Embryonic facial prominence (tissue), 1 donor: Measurements from ENCODE around the gene DPF3.

Experiments used
- DNase-seq: peaks from one replicate; pipeline ENCODE4 v3.0.0-alpha.2; 2016; ENCODE audit errors: extremely low spot score

DPF3 gene

DNA sequence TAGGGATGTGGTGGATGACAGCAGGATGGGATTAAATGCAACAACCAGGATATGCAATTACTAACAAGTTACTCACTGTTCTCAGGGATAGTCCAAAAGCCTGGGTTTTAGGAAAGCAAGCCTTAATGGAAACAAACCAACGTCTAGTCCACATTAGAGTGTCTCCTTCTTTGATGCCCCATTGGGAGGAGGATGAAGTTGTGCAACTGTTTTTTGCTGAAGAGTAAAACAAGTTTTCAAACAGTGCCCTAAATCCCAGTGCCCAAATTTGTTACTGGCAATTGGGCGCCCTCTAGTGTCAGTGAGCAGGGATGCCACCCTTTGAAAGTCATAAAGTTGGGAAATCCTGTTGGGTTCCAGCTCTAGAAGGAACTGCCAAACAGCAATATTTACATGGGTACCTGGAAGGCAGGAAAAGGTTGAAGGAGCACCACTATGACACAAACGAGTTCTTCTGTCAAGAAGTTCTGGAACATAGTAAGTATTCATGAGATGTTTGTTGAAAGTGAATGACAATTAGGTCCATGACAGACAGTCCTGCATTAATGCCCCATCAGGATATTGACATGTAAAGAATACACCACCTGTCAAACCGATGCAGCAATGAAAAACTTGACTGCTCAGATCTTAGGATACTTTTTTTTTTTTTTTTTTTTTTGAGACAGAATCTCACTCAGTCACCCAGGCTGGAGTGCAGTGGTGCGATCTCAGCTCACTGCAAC, 11.1 kb upstream of the DPF3 start:
- no peak for DNase-seq

GRCh38 chr14:72904218-72904617, 10.3 kb upstream of the DPF3 start:
- DNase-seq: no peak

- DNase-seq: no peak
These were observed 9.8 kb upstream of the DPF3 start for GRCh38 chr14:72903716-72904115.

GRCh38 chr14:72902801-72903530, 9.1 kb upstream of the DPF3 start:
- no peak for DNase-seq

DNA sequence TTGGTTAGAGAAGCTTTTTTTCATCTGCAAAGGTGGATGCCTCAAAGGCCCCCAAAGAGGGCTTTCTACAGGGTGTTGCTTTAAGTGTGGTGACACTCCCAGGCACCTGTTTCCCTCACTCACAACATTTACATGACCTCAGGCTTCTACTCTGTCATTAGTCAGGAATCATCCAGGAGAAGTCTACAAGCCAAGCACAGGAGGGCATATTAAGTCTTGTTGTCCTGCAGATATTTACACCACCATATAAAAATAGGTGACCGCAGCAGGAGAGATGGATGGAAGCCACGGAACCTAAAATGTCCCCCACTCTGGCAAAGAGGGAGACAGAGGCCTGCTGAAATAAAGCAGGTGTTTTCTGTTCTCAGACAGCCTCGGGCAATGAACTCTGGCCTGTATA, 7.5 kb upstream of the DPF3 start:
- no peak for DNase-seq

DNA sequence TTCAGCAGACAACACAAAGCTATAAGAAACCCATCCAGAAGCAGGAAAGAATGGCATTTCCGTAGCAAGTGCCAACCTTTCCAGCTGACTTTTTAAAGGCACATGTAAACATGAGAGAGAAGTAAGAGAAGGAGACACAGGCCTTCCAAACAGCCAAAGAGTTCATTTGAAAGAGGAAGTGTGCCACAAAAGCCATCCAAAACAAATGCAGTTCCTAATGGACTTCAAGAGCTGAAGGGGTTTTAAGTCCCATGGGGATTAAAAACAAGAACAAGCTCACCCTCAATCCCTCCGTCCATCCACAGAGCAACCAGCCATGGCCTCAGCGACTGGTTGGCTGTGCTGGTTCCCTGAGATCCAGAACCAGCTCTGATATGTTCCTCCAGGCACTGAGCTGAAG, 4.5 kb upstream of the DPF3 start:
- no peak for DNase-seq

GRCh38 chr14:72894623-72895378, 900 bp upstream of the DPF3 start:
- no peak for DNase-seq

GRCh38 chr14:72894323-72894622, 372 bp upstream of the DPF3 start:
- DNase-seq: no peak

DNA sequence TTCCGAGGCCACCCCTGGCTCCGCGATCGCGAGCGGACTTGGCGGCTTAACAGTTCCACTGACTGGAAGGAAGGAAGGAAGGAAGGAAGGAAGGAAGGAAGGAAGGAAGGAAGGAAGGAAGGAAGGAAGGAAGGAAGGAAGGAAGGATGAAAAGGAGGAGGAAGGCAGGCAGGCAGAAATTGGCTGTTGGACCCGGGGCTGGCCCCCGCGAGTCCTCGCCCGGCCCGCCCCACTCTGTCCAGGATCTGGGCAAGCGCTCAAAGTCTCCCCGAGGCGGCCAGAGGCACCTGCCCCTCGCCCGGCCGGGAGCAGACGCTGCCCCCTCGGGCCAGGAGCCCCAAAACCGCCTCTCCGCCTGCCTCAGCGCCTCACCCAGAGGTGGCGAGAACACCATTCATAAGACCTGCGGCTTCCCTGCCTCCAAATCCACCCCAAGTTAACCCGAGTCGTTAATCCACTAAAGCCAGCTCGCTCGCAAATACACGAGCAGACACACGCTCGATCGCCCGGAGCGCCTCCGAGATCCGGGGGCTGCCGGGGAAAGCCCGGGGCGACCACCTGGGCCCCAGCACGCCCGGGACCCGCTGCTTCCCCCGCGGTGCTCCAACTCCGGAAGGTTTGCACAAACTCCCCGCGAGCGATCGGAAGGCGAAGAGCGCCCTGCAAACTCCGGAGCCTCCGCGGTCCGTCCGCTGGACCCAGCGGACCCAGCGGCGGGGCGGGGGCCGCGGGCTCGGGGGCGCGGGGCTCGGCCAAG, 844 bp downstream of the DPF3 start:
- DNase-seq: no peak

GRCh38 chr14:72892103-72892878, 1.6 kb downstream of the DPF3 start:
- no peak for DNase-seq

- no peak for DNase-seq
These were observed 2.2 kb downstream of the DPF3 start for GRCh38 chr14:72891666-72892102.

- no peak for DNase-seq
These were observed 4.5 kb downstream of the DPF3 start for GRCh38 chr14:72889366-72889765.

DNA sequence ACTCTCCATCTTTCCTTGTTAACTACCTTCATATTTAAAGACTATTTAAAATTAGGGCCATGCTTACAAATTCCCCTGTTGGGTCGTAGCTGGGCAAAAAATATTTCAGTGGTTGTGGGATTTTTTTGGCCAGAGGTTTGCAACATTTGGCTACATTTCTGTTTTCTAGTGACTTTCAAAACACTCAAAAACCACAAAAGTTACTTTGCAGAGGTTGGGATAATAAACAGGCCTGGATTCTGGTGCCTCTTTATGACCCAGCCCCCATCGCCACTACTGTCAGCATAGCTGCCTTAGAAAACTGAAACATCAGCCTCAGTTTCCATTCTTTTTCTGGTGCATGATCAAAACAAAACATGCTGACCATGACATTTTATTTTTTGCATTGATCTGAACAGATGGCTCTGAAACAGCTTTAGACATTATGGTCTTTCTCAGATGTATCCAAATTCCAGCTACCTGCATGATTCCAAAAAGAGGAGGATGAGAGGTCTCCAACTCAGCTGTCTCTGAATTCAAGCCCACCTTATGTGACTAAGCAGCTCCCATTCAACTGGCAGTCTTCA, 5.2 kb downstream of the DPF3 start:
- DNase-seq: no peak

DNA sequence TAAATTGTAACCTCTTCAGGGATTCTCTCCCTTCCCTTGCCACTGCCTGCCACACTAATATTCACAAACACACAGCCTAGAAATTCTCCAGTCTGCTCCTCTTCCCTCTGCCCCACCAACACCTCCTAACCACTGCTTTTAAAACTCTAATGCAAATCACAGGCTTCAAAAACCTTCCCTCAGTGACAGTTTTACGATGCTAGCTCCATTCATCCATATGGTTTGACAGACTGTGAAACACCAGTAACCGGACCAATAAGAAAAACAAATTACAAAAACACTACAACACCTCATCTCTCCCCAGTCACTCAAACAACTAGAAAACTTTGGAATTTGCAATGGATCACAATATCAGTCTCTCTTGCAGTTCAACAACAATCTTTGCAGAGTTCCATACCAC, 5.7 kb downstream of the DPF3 start:
- DNase-seq: no peak

DNA sequence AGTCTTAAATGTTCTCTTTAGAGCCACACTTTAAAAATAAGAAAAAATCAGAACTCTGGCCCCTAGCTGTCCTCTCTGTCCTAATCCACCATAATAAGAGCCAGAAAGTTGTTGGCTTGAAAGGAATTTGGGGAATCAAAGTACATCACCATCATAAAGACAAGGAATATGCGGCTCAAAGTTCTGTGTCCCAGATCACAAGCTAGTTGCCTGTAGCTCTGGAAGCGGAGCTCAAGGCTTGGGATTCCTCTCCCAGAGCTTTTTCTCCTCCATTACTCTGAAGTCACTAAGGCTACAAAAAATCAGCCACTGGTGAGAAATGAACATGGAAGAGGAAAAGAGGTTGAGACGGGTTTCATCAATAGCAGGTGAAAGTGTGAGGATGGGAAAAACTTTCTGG, 6.4 kb downstream of the DPF3 start:
- no peak for DNase-seq

DNA sequence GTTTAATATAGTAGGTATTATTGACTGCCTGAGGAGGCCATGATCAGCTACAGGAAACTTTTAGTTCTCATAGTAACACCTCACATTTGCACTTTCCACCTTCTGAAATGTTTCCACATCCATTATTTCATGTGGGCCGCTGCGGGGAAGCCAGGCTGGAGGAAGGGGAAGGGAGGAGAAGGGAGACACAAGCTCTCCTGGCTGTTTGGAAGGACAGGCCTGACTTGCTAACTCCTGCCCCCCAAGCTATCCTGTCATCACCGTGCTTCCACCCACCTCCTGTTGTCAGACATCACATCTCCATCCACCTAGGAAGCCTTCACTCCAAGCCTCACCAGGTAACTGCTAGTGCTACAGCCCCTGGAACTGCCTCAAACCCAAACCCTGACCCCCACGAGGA, 9.5 kb downstream of the DPF3 start:
- DNase-seq: no peak

GRCh38 chr14:72883961-72884360, 9.9 kb downstream of the DPF3 start:
- DNase-seq: no peak

GRCh38 chr14:72883109-72883508, 10.8 kb downstream of the DPF3 start:
- DNase-seq: no peak

DNA sequence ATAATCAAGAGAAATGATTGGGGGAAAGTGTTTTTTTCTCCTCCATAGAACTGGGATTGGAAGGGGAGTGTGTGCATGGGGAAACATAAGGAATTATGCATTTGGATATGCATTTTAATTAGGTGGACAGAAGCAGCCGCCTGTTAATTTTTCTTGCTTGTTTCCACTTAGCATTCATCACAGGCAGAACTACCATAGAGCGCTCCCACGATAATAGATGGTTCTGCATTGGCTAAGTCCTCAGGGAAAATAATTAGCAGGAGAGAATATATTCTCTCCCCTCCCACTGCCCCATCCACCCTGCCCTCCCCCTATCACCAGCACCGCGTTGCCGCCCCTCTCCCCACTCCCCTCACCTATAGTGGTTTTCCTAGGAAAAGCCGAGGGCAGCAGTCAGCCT, 11.4 kb downstream of the DPF3 start:
- no peak for DNase-seq

GRCh38 chr14:72882047-72882446, 11.9 kb downstream of the DPF3 start:
- DNase-seq: no peak

DNA sequence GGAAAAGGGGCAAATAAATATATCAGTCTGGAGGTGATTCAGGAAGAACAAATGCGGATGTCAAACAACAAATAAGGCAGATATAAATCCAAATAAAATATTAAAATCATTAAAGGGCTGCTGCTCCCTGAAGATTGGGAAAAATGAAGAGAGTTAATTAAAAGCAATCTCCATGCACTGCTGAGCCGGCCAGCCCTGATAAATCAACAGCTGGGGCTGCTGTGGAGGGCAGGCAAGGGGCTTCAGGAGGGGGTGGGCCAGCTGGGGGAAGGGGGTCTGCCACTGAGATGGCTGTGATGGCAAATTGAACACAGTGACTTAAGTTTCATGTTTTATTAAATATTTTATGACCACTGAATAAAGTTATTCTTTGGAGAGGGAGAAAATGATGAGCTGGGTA, 12.4 kb downstream of the DPF3 start:
- DNase-seq: no peak
